ENCODE data around the gene FBXL15.
"Not testable (repeated sequence)": the region's sequence is repeated elsewhere in the genome, so short reads cannot be mapped to it uniquely, and the experiment has no call there.

The FBXL15 gene

GRCh38 chr10:102432162-102432950 lies 11.7 kb downstream of the FBXL15 start, which contains the start of gene CUEDC2:
Gene CUEDC2, minus strand, starts transcription at chr10:102432574. Its CDS starts 7,386 bp downstream, at chr10:102425188.
- DNase-seq = peak; percentile 95

GRCh38 chr10:102433619-102434046 lies 13.0 kb downstream of the FBXL15 start:
- DNase-seq = no peak

- no peak for DNase-seq
Observed at GRCh38 chr10:102434394-102435132, 13.9 kb downstream of the FBXL15 start.

- DNase-seq = no peak
Observed at GRCh38 chr10:102435133-102435497, 14.5 kb downstream of the FBXL15 start.

GRCh38 chr10:102435529-102436233 lies 15.0 kb downstream of the FBXL15 start:
- DNase-seq = peak; percentile 43

GRCh38 chr10:102436312-102436711 lies 15.7 kb downstream of the FBXL15 start:
- DNase-seq = no peak

- no peak for DNase-seq
Observed at GRCh38 chr10:102437515-102437914, 16.9 kb downstream of the FBXL15 start.

- DNase-seq = no peak
Observed at GRCh38 chr10:102438374-102438773, 17.7 kb downstream of the FBXL15 start.

- no peak for DNase-seq
Observed at GRCh38 chr10:102444851-102445250, 24.2 kb downstream of the FBXL15 start.

GRCh38 chr10:102449321-102450123 lies 28.9 kb downstream of the FBXL15 start:
- peak; percentile 76 for DNase-seq

- no peak for DNase-seq
Observed at GRCh38 chr10:102450124-102450373, 29.4 kb downstream of the FBXL15 start.

GRCh38 chr10:102450374-102451104 lies 29.9 kb downstream of the FBXL15 start:
- peak; percentile 79 for DNase-seq

GRCh38 chr10:102451105-102451969 lies 30.7 kb downstream of the FBXL15 start, which contains the start of gene C10orf95:
Gene C10orf95, minus strand, starts transcription at chr10:102451543. Its CDS starts 450 bp downstream, at chr10:102451093.
- DNase-seq = peak; percentile 38

GRCh38 chr10:102452672-102453340 lies 32.2 kb downstream of the FBXL15 start:
- peak; percentile 43 for DNase-seq

GRCh38 chr10:102453502-102453901 lies 32.9 kb downstream of the FBXL15 start:
- DNase-seq = no peak

GRCh38 chr10:102454662-102455487 lies 34.2 kb downstream of the FBXL15 start:
- DNase-seq = not testable (repeated sequence)

GRCh38 chr10:102455893-102456471 lies 35.3 kb downstream of the FBXL15 start:
- no peak for DNase-seq

- DNase-seq = no peak
Observed at GRCh38 chr10:102457591-102458150, 37.0 kb downstream of the FBXL15 start.

- no peak for DNase-seq
Observed at GRCh38 chr10:102458656-102459055, 38.0 kb downstream of the FBXL15 start.

Measured in stimulated activated CD4-positive, alpha-beta T cell treated with anti-CD3 and anti-CD28 coated beads, Interleukin-12 subunit alpha, Interleukin-12 subunit beta, amount 100 ng/mL, for 4 hours (primary cell).